B cell (primary cell): ENCODE data around the gene LTB4R.

ENCODE experiments used
- EZH2 ChIP-seq: IDR thresholded peaks from 2 replicates; pipeline ENCODE4 v1.6.1; 2012; ENCODE audit warnings: borderline replicate concordance, low read depth, mild to moderate bottlenecking, moderate library complexity, low read length; ENCODE audit not compliant: insufficient read depth, poor library complexity, severe bottlenecking
- TF ChIP-seq, protein P1 (sequence below): fragments of 200-600 bp; IDR thresholded peaks from one replicate; pipeline ENCODE4 v1.8.0; 2022; ENCODE audit warnings: antibody characterized with exemption, mild to moderate bottlenecking

DNA sequence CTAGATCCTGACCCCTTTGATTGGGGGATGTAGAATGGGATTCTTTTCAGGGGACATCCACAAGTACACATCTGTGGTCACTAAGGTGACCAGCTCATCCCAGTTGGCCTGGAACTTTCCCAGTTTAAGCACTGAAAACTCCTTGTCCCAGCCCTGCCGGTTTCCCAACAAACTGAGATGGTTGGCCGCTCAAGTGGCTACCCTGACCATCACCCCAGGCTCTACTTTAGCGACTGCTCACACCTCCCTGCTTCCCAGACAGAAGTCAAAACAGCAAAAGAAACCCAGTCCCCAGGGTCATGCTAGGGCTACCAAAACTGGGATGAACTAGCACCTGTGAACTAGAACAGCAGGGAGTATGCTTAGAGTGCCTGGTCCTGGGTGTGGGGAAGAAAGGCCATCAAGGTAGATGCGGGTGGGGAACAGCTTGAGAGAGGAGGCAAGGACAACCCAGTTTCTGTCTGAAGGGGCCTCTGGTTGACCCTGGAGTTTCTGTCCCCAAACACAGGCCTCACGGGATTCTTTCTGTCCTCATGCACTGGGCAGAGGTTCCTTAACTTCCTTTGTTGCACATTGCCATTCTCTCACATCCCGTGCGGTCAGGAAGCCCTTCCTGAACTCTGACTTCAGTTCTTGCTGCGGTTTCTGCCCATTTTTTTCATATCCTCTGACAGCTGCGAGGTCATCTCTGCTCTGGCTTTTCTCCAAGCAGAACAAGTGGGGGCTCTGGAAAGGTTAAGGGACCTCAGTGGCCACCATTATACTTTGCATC, 1.6 kb downstream of the LTB4R start:
- TF ChIP-seq, protein P1, sequence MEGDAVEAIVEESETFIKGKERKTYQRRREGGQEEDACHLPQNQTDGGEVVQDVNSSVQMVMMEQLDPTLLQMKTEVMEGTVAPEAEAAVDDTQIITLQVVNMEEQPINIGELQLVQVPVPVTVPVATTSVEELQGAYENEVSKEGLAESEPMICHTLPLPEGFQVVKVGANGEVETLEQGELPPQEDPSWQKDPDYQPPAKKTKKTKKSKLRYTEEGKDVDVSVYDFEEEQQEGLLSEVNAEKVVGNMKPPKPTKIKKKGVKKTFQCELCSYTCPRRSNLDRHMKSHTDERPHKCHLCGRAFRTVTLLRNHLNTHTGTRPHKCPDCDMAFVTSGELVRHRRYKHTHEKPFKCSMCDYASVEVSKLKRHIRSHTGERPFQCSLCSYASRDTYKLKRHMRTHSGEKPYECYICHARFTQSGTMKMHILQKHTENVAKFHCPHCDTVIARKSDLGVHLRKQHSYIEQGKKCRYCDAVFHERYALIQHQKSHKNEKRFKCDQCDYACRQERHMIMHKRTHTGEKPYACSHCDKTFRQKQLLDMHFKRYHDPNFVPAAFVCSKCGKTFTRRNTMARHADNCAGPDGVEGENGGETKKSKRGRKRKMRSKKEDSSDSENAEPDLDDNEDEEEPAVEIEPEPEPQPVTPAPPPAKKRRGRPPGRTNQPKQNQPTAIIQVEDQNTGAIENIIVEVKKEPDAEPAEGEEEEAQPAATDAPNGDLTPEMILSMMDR: no peak
- no peak for TF ChIP-seq EZH2
